PFSK-1 (cell line): ENCODE measurements around the gene ERFL.

ENCODE experiments used
- FOXP2 ChIP-seq: optimal IDR thresholded peaks from 2 replicates; pipeline ENCODE3; 2011; ENCODE audit warnings: borderline replicate concordance, control low read depth, inconsistent platforms; ENCODE audit not compliant: insufficient read depth; ENCODE audit errors: extremely low read length, extremely low read depth
- POLR2AphosphoS5 ChIP-seq: IDR thresholded peaks from 2 replicates; pipeline ENCODE4 v1.6.1; 2012; ENCODE audit warnings: low read depth, mild to moderate bottlenecking, control low read depth, low read length, moderate library complexity
- REST ChIP-seq, 2 experiments: IDR thresholded peaks; 2 replicates each; pipeline versions ENCODE4 v1.6.1 to v1.8.0; 2011 to 2012; ENCODE audit warnings: low read depth in 2 of 2, low read length in 2 of 2, control low read depth in 1 of 2, inconsistent platforms in 1 of 2, mild to moderate bottlenecking in 1 of 2, moderate library complexity in 1 of 2; ENCODE audit not compliant: insufficient read depth in 1 of 2
- SIN3A ChIP-seq: IDR thresholded peaks from 2 replicates; pipeline ENCODE4 v1.6.1; 2012; ENCODE audit warnings: mild to moderate bottlenecking, low read length, moderate library complexity, borderline replicate concordance; ENCODE audit not compliant: insufficient read depth
- TAF1 ChIP-seq: IDR thresholded peaks from 2 replicates; pipeline ENCODE4 v1.6.1; 2012; ENCODE audit warnings: low read length, control low read depth, borderline replicate concordance; ENCODE audit not compliant: insufficient read depth

The ERFL gene

GRCh38 chr19:41929536-41930071 lies 1.4 kb upstream of the ERFL start:
- no peak for TF ChIP-seq SIN3A

- no peak for TF ChIP-seq TAF1
These were observed 696 bp upstream of the ERFL start for GRCh38 chr19:41928754-41929535.

GRCh38 chr19:41927497-41928192 lies 604 bp downstream of the ERFL start:
- no peak for TF ChIP-seq REST (IDR thresholded peaks at IDR 0.05; ENCODE audit: insufficient read depth in 1 of 2, low read depth in 2 of 2, low read length in 2 of 2)
- TF ChIP-seq FOXP2 = no peak
- no peak for TF ChIP-seq TAF1
- TF ChIP-seq POLR2AphosphoS5 = no peak
- TF ChIP-seq SIN3A = no peak

- TF ChIP-seq REST (IDR thresholded peaks at IDR 0.05; ENCODE audit: insufficient read depth in 1 of 2, low read depth in 2 of 2, low read length in 2 of 2) = no peak
- no peak for TF ChIP-seq POLR2AphosphoS5
- no peak for TF ChIP-seq TAF1
- no peak for TF ChIP-seq FOXP2
- TF ChIP-seq SIN3A = no peak
These were observed 1.3 kb downstream of the ERFL start for GRCh38 chr19:41926763-41927496.

- TF ChIP-seq REST (IDR thresholded peaks at IDR 0.05; ENCODE audit: insufficient read depth in 1 of 2, low read depth in 2 of 2, low read length in 2 of 2) (no peak), SIN3A (no peak), POLR2AphosphoS5 (no peak), TAF1 (no peak), FOXP2 (no peak)
These were observed 2.1 kb downstream of the ERFL start for GRCh38 chr19:41926028-41926762.
